Activated B cell treated with CpG ODN at 0.5 μM for 24 hours (primary cell): ENCODE results near the gene SND1. TPM values are rescaled to one million over a fixed set of nuclear protein-coding genes. Genes with fewer than 3 reads are reported as not detected.
"Not testable (repeated sequence)": the region's sequence is repeated elsewhere in the genome, so short reads cannot be mapped to it uniquely, and the experiment has no call there.

Experiments
- ATAC-seq: fragments of 200-7000 bp; cut with Tn5 transposase; one replicate; pipeline ENCODE4 v1.10.0; 2021; ENCODE audit warnings: low read depth, mild to moderate bottlenecking, moderate library complexity
- CTCF ChIA-PET: fragments of 350-600 bp; sonication (Branson Sonifier 250); formaldehyde crosslinking; loops from one replicate; lab custom pipeline; 2021; ENCODE audit warnings: antibody characterized with exemption; lab: Charles Lee
- POLR2A ChIA-PET: fragments of 350-600 bp; sonication (Branson Sonifier 250); formaldehyde crosslinking; loops from one replicate; lab custom pipeline; 2021; ENCODE audit warnings: antibody characterized with exemption; lab: Charles Lee
- DNase-seq: peaks from one replicate; pipeline ENCODE4 v3.0.0; 2022
- H3K27ac Mint-ChIP-seq: one replicate; pipeline ENCODE4 v1.8.0; 2020; ENCODE audit warnings: mixed read lengths
- H3K27me3 Mint-ChIP-seq: one replicate; pipeline ENCODE4 v1.8.0; 2021; ENCODE audit warnings: mixed read lengths
- H3K36me3 Mint-ChIP-seq: one replicate; pipeline ENCODE4 v1.8.0; 2021; ENCODE audit warnings: low read depth, mixed read lengths
- H3K4me1 Mint-ChIP-seq: one replicate; pipeline ENCODE4 v1.8.0; 2021; ENCODE audit warnings: mixed read lengths
- H3K4me3 Mint-ChIP-seq: one replicate; pipeline ENCODE4 v1.8.0; 2020; ENCODE audit warnings: mild to moderate bottlenecking, mixed read lengths
- H3K9me3 Mint-ChIP-seq: one replicate; pipeline ENCODE4 v1.8.0; 2020; ENCODE audit warnings: mixed read lengths
- intact Hi-C: fragments of 100-400 bp; cut with micrococcal nuclease; formaldehyde crosslinking; loops from one replicate; pipeline ENCODE4 v1.15.1; 2024
- total RNA-seq: library from RNA; stranded (reverse); gene quantifications from 2 replicates; pipeline ENCODE4 v1.2.3, GENCODE V29; 2022
- TF ChIP-seq, protein P1 (sequence below): fragments of 200-600 bp; IDR thresholded peaks from one replicate; pipeline ENCODE4 v1.8.0; 2022; ENCODE audit warnings: antibody characterized with exemption, mild to moderate bottlenecking

The SND1 gene
- total RNA-seq, 1 donor from 2014 or later = 215 TPM

GRCh38 chr7:127901895-127902703, 250.1 kb downstream of the SND1 start:
- DNase-seq = no peak
- POLR2A ChIA-PET = interaction anchor here (0.7 kb wide), 1 partner anchor 19 kb away, joined by 3 read pairs; no protein-coding TSS in a partner anchor
- CTCF ChIA-PET = no interaction called here
- TF ChIP-seq, protein P1, sequence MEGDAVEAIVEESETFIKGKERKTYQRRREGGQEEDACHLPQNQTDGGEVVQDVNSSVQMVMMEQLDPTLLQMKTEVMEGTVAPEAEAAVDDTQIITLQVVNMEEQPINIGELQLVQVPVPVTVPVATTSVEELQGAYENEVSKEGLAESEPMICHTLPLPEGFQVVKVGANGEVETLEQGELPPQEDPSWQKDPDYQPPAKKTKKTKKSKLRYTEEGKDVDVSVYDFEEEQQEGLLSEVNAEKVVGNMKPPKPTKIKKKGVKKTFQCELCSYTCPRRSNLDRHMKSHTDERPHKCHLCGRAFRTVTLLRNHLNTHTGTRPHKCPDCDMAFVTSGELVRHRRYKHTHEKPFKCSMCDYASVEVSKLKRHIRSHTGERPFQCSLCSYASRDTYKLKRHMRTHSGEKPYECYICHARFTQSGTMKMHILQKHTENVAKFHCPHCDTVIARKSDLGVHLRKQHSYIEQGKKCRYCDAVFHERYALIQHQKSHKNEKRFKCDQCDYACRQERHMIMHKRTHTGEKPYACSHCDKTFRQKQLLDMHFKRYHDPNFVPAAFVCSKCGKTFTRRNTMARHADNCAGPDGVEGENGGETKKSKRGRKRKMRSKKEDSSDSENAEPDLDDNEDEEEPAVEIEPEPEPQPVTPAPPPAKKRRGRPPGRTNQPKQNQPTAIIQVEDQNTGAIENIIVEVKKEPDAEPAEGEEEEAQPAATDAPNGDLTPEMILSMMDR = no peak
- ATAC-seq = no peak
- intact Hi-C loops = no loop called here
- no peak overlapping the region for H3K4me3 Mint-ChIP-seq
- H3K9me3 Mint-ChIP-seq = no peaks in the 10 kb centered on the region
- H3K4me1 Mint-ChIP-seq = peaks cover 54% of the 10 kb centered on the region
- H3K27me3 Mint-ChIP-seq = no peaks in the 10 kb centered on the region
- peaks cover 17% of the 10 kb centered on the region for H3K36me3 Mint-ChIP-seq
- no peak overlapping the region for H3K27ac Mint-ChIP-seq

GRCh38 chr7:127902753-127903152, 250.8 kb downstream of the SND1 start:
- H3K36me3 Mint-ChIP-seq = peaks cover 20% of the 10 kb centered on the region
- POLR2A ChIA-PET = interaction anchor here (0.7 kb wide), 1 partner anchor 20 kb away, joined by 3 read pairs; no protein-coding TSS in a partner anchor
- ATAC-seq, intact Hi-C loops, H3K27me3 Mint-ChIP-seq, DNase-seq, CTCF ChIA-PET, H3K4me3 Mint-ChIP-seq, H3K27ac Mint-ChIP-seq, H3K9me3 Mint-ChIP-seq: not testable (repeated sequence)
- peaks cover 54% of the 10 kb centered on the region for H3K4me1 Mint-ChIP-seq

DNA sequence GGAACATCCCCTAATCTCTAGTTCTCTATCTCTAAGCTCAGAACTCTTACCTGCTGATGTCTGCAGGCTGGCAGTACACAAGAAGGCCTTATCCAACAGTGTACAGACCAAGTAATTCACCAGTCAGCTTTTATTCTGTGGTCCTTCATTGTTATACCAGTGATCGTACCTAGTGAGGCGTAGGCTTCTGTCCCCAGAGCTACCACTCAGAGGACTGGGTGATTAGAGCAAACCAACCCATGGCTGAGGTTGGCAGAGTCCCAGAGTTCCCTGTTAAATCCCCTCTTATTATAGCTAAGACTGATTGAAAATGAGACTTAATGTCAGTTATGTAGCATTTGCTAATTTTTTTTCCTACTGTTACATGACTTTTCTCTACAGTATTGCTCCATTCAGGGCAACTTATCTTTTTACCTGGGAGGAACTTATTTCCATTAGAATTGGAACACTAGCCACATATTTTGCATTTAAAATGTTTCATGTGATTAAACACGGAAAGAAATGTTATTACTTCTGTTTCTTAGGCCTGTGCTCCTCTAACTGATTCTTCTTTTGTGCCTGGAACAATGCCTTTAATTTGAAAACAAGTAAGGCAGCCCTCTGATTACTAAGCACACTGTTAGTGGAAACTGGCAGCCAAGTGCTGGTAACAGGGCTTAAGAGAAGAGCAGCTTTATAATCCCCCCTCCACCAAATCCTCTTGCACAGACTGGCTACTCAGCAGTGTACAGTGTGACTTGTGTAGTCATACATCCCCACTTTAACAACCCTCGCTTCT, 252.1 kb downstream of the SND1 start:
- Mint-ChIP-seq H3K4me1 (peaks cover 56% of the 10 kb centered on the region), H3K36me3 (peaks cover 27% of the 10 kb centered on the region), H3K27me3 (no peaks in the 10 kb centered on the region), H3K4me3 (no peak overlapping the region), H3K9me3 (no peaks in the 10 kb centered on the region), H3K27ac (no peak overlapping the region)
- ChIA-PET CTCF (no interaction called here), POLR2A (no interaction called here)
- TF ChIP-seq, protein P1 = no peak
- intact Hi-C loops = no loop called here
- no peak for ATAC-seq
- no peak for DNase-seq

DNA sequence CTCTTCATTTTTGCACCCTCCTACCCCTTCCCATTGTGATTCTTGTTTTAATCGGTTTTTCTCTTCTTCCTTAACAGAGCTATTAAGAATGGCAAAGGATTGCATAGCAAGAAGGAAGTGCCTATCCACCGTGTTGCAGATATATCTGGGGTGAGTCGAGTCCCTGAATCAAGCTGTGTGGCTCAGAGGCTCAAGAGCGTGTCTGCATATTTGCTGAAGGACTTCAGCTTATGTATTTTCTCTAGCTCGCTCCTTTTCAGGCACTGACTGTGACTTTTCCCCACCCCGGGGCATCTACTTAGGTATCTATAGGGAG, 252.6 kb downstream of the SND1 start:
- intact Hi-C loops = no loop called here
- ChIA-PET POLR2A (no interaction called here), CTCF (no interaction called here)
- Mint-ChIP-seq H3K4me1 (peaks cover 51% of the 10 kb centered on the region), H3K9me3 (no peaks in the 10 kb centered on the region), H3K27ac (no peak overlapping the region), H3K36me3 (peaks cover 27% of the 10 kb centered on the region), H3K4me3 (no peak overlapping the region), H3K27me3 (no peaks in the 10 kb centered on the region)
- no peak for ATAC-seq
- no peak for DNase-seq
- TF ChIP-seq, protein P1 = no peak

GRCh38 chr7:127905021-127905420, 253.0 kb downstream of the SND1 start:
- TF ChIP-seq, protein P1 = no peak
- Mint-ChIP-seq H3K9me3 (no peaks in the 10 kb centered on the region), H3K36me3 (peaks cover 27% of the 10 kb centered on the region), H3K4me1 (peaks cover 50% of the 10 kb centered on the region), H3K27ac (no peak overlapping the region), H3K4me3 (no peak overlapping the region), H3K27me3 (no peaks in the 10 kb centered on the region)
- ChIA-PET POLR2A (no interaction called here), CTCF (no interaction called here)
- intact Hi-C loops = no loop called here
- ATAC-seq = no peak
- DNase-seq = no peak
